Measurements from ENCODE around the gene SLC28A2.

Gene SLC28A2

GRCh38 chr15:45259796-45260195, 7.8 kb downstream of the SLC28A2 start:
- Histone ChIP-seq H3K4me1 (ENCODE audit: control insufficient read depth, insufficient read depth, low read length, poor library complexity, severe bottlenecking) (no peaks in the 10 kb centered on the region), H3K27me3 (replicated peaks; ENCODE audit: control insufficient read depth, insufficient read depth, low read length, poor library complexity, severe bottlenecking) (no peaks in the 10 kb centered on the region), H3K9me3 (ENCODE audit: control insufficient read depth, low read length) (no peaks in the 10 kb centered on the region), H3K36me3 (ENCODE audit: control insufficient read depth, insufficient read depth, low read length) (no peaks in the 10 kb centered on the region), H3K27ac (ENCODE audit: insufficient read depth, low read length, poor library complexity, severe bottlenecking) (no peak overlapping the region), H3K4me3 (ENCODE audit: insufficient read depth, low read depth, low read length, poor library complexity, severe bottlenecking) (no peak overlapping the region)
- no peak for DNase-seq

- no peak overlapping the region for H3K27ac ChIP-seq (ENCODE audit: insufficient read depth, low read length, poor library complexity, severe bottlenecking)
- H3K36me3 ChIP-seq (ENCODE audit: control insufficient read depth, insufficient read depth, low read length) = no peaks in the 10 kb centered on the region
- H3K4me3 ChIP-seq (ENCODE audit: insufficient read depth, low read depth, low read length, poor library complexity, severe bottlenecking) = no peak overlapping the region
- DNase-seq = no peak
- no peaks in the 10 kb centered on the region for H3K4me1 ChIP-seq (ENCODE audit: control insufficient read depth, insufficient read depth, low read length, poor library complexity, severe bottlenecking)
- H3K9me3 ChIP-seq (ENCODE audit: control insufficient read depth, low read length) = no peaks in the 10 kb centered on the region
- no peaks in the 10 kb centered on the region for H3K27me3 ChIP-seq (replicated peaks; ENCODE audit: control insufficient read depth, insufficient read depth, low read length, poor library complexity, severe bottlenecking)
Observed at GRCh38 chr15:45262906-45263461, 10.9 kb downstream of the SLC28A2 start.

GRCh38 chr15:45263854-45264253, 11.8 kb downstream of the SLC28A2 start:
- Histone ChIP-seq H3K36me3 (ENCODE audit: control insufficient read depth, insufficient read depth, low read length) (no peaks in the 10 kb centered on the region), H3K9me3 (ENCODE audit: control insufficient read depth, low read length) (no peaks in the 10 kb centered on the region), H3K27ac (ENCODE audit: insufficient read depth, low read length, poor library complexity, severe bottlenecking) (no peak overlapping the region), H3K27me3 (replicated peaks; ENCODE audit: control insufficient read depth, insufficient read depth, low read length, poor library complexity, severe bottlenecking) (no peaks in the 10 kb centered on the region), H3K4me3 (ENCODE audit: insufficient read depth, low read depth, low read length, poor library complexity, severe bottlenecking) (no peak overlapping the region), H3K4me1 (ENCODE audit: control insufficient read depth, insufficient read depth, low read length, poor library complexity, severe bottlenecking) (no peaks in the 10 kb centered on the region)
- DNase-seq = no peak

GRCh38 chr15:45265506-45265905, 13.5 kb downstream of the SLC28A2 start:
- DNase-seq = no peak
- H3K4me3 ChIP-seq (ENCODE audit: insufficient read depth, low read depth, low read length, poor library complexity, severe bottlenecking) = no peak overlapping the region
- H3K27me3 ChIP-seq (replicated peaks; ENCODE audit: control insufficient read depth, insufficient read depth, low read length, poor library complexity, severe bottlenecking) = no peaks in the 10 kb centered on the region
- H3K36me3 ChIP-seq (ENCODE audit: control insufficient read depth, insufficient read depth, low read length) = no peaks in the 10 kb centered on the region
- H3K9me3 ChIP-seq (ENCODE audit: control insufficient read depth, low read length) = no peaks in the 10 kb centered on the region
- H3K4me1 ChIP-seq (ENCODE audit: control insufficient read depth, insufficient read depth, low read length, poor library complexity, severe bottlenecking) = no peaks in the 10 kb centered on the region
- no peak overlapping the region for H3K27ac ChIP-seq (ENCODE audit: insufficient read depth, low read length, poor library complexity, severe bottlenecking)

- no peak for DNase-seq
- Histone ChIP-seq H3K27me3 (replicated peaks; ENCODE audit: control insufficient read depth, insufficient read depth, low read length, poor library complexity, severe bottlenecking) (no peaks in the 10 kb centered on the region), H3K4me1 (ENCODE audit: control insufficient read depth, insufficient read depth, low read length, poor library complexity, severe bottlenecking) (no peaks in the 10 kb centered on the region), H3K4me3 (ENCODE audit: insufficient read depth, low read depth, low read length, poor library complexity, severe bottlenecking) (no peak overlapping the region), H3K27ac (ENCODE audit: insufficient read depth, low read length, poor library complexity, severe bottlenecking) (no peak overlapping the region), H3K9me3 (ENCODE audit: control insufficient read depth, low read length) (no peaks in the 10 kb centered on the region), H3K36me3 (ENCODE audit: control insufficient read depth, insufficient read depth, low read length) (no peaks in the 10 kb centered on the region)
Observed at GRCh38 chr15:45268135-45268534, 16.1 kb downstream of the SLC28A2 start.

- Histone ChIP-seq H3K4me1 (ENCODE audit: control insufficient read depth, insufficient read depth, low read length, poor library complexity, severe bottlenecking) (peaks cover 8% of the 10 kb centered on the region), H3K27ac (ENCODE audit: insufficient read depth, low read length, poor library complexity, severe bottlenecking) (no peak overlapping the region), H3K9me3 (ENCODE audit: control insufficient read depth, low read length) (no peaks in the 10 kb centered on the region), H3K4me3 (ENCODE audit: insufficient read depth, low read depth, low read length, poor library complexity, severe bottlenecking) (no peak overlapping the region), H3K36me3 (ENCODE audit: control insufficient read depth, insufficient read depth, low read length) (no peaks in the 10 kb centered on the region), H3K27me3 (replicated peaks; ENCODE audit: control insufficient read depth, insufficient read depth, low read length, poor library complexity, severe bottlenecking) (no peaks in the 10 kb centered on the region)
- DNase-seq = no peak
Observed at GRCh38 chr15:45274636-45275380, 22.8 kb downstream of the SLC28A2 start.

GRCh38 chr15:45276831-45277230, 24.8 kb downstream of the SLC28A2 start:
- Histone ChIP-seq H3K4me3 (ENCODE audit: insufficient read depth, low read depth, low read length, poor library complexity, severe bottlenecking) (no peak overlapping the region), H3K27ac (ENCODE audit: insufficient read depth, low read length, poor library complexity, severe bottlenecking) (no peak overlapping the region), H3K36me3 (ENCODE audit: control insufficient read depth, insufficient read depth, low read length) (no peaks in the 10 kb centered on the region), H3K4me1 (ENCODE audit: control insufficient read depth, insufficient read depth, low read length, poor library complexity, severe bottlenecking) (peaks cover 10% of the 10 kb centered on the region), H3K27me3 (replicated peaks; ENCODE audit: control insufficient read depth, insufficient read depth, low read length, poor library complexity, severe bottlenecking) (no peaks in the 10 kb centered on the region), H3K9me3 (ENCODE audit: control insufficient read depth, low read length) (no peaks in the 10 kb centered on the region)
- no peak for DNase-seq

GRCh38 chr15:45279024-45279698, 27.1 kb downstream of the SLC28A2 start:
- Histone ChIP-seq H3K27ac (ENCODE audit: insufficient read depth, low read length, poor library complexity, severe bottlenecking) (peak overlapping the region; percentile 68), H3K9me3 (ENCODE audit: control insufficient read depth, low read length) (no peaks in the 10 kb centered on the region), H3K36me3 (ENCODE audit: control insufficient read depth, insufficient read depth, low read length) (no peaks in the 10 kb centered on the region), H3K27me3 (replicated peaks; ENCODE audit: control insufficient read depth, insufficient read depth, low read length, poor library complexity, severe bottlenecking) (no peaks in the 10 kb centered on the region), H3K4me3 (ENCODE audit: insufficient read depth, low read depth, low read length, poor library complexity, severe bottlenecking) (peak overlapping the region; percentile 50), H3K4me1 (ENCODE audit: control insufficient read depth, insufficient read depth, low read length, poor library complexity, severe bottlenecking) (peaks cover 10% of the 10 kb centered on the region)
- peak; percentile 95 for DNase-seq

- Histone ChIP-seq H3K27me3 (replicated peaks; ENCODE audit: control insufficient read depth, insufficient read depth, low read length, poor library complexity, severe bottlenecking) (no peaks in the 10 kb centered on the region), H3K4me1 (ENCODE audit: control insufficient read depth, insufficient read depth, low read length, poor library complexity, severe bottlenecking) (no peaks in the 10 kb centered on the region), H3K27ac (ENCODE audit: insufficient read depth, low read length, poor library complexity, severe bottlenecking) (no peak overlapping the region), H3K9me3 (ENCODE audit: control insufficient read depth, low read length) (no peaks in the 10 kb centered on the region), H3K4me3 (ENCODE audit: insufficient read depth, low read depth, low read length, poor library complexity, severe bottlenecking) (no peak overlapping the region), H3K36me3 (ENCODE audit: control insufficient read depth, insufficient read depth, low read length) (no peaks in the 10 kb centered on the region)
- DNase-seq = no peak
Observed at GRCh38 chr15:45285413-45285812, 33.4 kb downstream of the SLC28A2 start.

GRCh38 chr15:45287390-45287956, 35.4 kb downstream of the SLC28A2 start:
- no peak for DNase-seq
- H3K4me3 ChIP-seq (ENCODE audit: insufficient read depth, low read depth, low read length, poor library complexity, severe bottlenecking) = no peak overlapping the region
- no peaks in the 10 kb centered on the region for H3K36me3 ChIP-seq (ENCODE audit: control insufficient read depth, insufficient read depth, low read length)
- H3K27me3 ChIP-seq (replicated peaks; ENCODE audit: control insufficient read depth, insufficient read depth, low read length, poor library complexity, severe bottlenecking) = no peaks in the 10 kb centered on the region
- no peaks in the 10 kb centered on the region for H3K4me1 ChIP-seq (ENCODE audit: control insufficient read depth, insufficient read depth, low read length, poor library complexity, severe bottlenecking)
- no peak overlapping the region for H3K27ac ChIP-seq (ENCODE audit: insufficient read depth, low read length, poor library complexity, severe bottlenecking)
- no peaks in the 10 kb centered on the region for H3K9me3 ChIP-seq (ENCODE audit: control insufficient read depth, low read length)
